Cardiac muscle cell (in vitro differentiated cells and primary cell): ENCODE results near the gene FNDC5. TPM values are rescaled to one million over a fixed set of nuclear protein-coding genes. Genes with fewer than 3 reads are reported as not detected.

Experiments used
- DNase-seq, 2 donors: peaks; one replicate each; pipeline versions ENCODE4 v3.0.0 to v3.0.0-alpha.2; 2010 to 2017; ENCODE audit warnings: low read depth in 1 of 2, low spot score in 1 of 2
- H3K27ac ChIP-seq: fragments of 200-600 bp; sonication (generic); 2 replicates; pipeline ENCODE4 v1.5.1; 2016
- H3K27me3 ChIP-seq: fragments of 200-600 bp; sonication (generic); 2 replicates; pipeline ENCODE4 v1.6.0; 2016; ENCODE audit warnings: control low read depth
- H3K36me3 ChIP-seq: fragments of 200-600 bp; sonication (generic); 2 replicates; pipeline ENCODE4 v1.5.1; 2016; ENCODE audit warnings: control low read depth
- H3K4me1 ChIP-seq: fragments of 200-600 bp; sonication (generic); 2 replicates; pipeline ENCODE4 v1.8.1; 2017; ENCODE audit warnings: low read depth, mild to moderate bottlenecking, mixed run types
- H3K4me3 ChIP-seq: fragments of 200-600 bp; sonication (generic); 2 replicates; pipeline ENCODE4 v1.5.1; 2016; ENCODE audit warnings: mild to moderate bottlenecking
- H3K9me3 ChIP-seq: fragments of 200-600 bp; sonication (generic); 2 replicates; pipeline ENCODE4 v1.5.1; 2017; ENCODE audit warnings: low read depth, mild to moderate bottlenecking, control low read depth
- CTCF ChIP-seq: IDR thresholded peaks from 2 replicates; pipeline ENCODE4 v1.5.1; 2012; ENCODE audit warnings: low read depth, mild to moderate bottlenecking, low read length
- polyA plus RNA-seq: library from polyadenylated mRNA; unstranded; fragments of >200 nt; fragmentation: Nextera tagmentation; extraction: Ambion mirVana; gene quantifications from 2 replicates; pipeline ENCODE4 v1.2.1, GENCODE V29; 2016
- total RNA-seq: library from RNA; depleted of rRNA; stranded (reverse); fragments of >200 nt; gene quantifications from 2 replicates; pipeline ENCODE4 v1.2.3, GENCODE V29; 2016

The FNDC5 gene
- total and polyA plus RNA-seq, 2 experiments from 2014 or later = 34.2 to 37.4 TPM

- no peak overlapping the region for H3K27ac ChIP-seq
- peak in 1 of 2 donors; percentile 47 for DNase-seq
- TF ChIP-seq CTCF = no peak
- no peaks in the 10 kb centered on the region for H3K9me3 ChIP-seq
- no peaks in the 10 kb centered on the region for H3K4me1 ChIP-seq
- no peaks in the 10 kb centered on the region for H3K36me3 ChIP-seq
- no peaks in the 10 kb centered on the region for H3K27me3 ChIP-seq
- no peak overlapping the region for H3K4me3 ChIP-seq
Measured at GRCh38 chr1:32878183-32878582, 7.5 kb upstream of the FNDC5 start.

- Histone ChIP-seq H3K27ac (no peak overlapping the region), H3K36me3 (no peaks in the 10 kb centered on the region), H3K9me3 (no peaks in the 10 kb centered on the region), H3K4me3 (no peak overlapping the region), H3K4me1 (no peaks in the 10 kb centered on the region), H3K27me3 (no peaks in the 10 kb centered on the region)
- DNase-seq = no peak
- TF ChIP-seq CTCF = no peak
Measured at GRCh38 chr1:32877211-32878110, 6.7 kb upstream of the FNDC5 start.

GRCh38 chr1:32876341-32877210 lies 5.9 kb upstream of the FNDC5 start:
- DNase-seq = peak; percentile 61 to 66
- H3K4me3 ChIP-seq = no peak overlapping the region
- peak; percentile 94 for TF ChIP-seq CTCF
- H3K27ac ChIP-seq = no peak overlapping the region
- H3K9me3 ChIP-seq = no peaks in the 10 kb centered on the region
- no peaks in the 10 kb centered on the region for H3K36me3 ChIP-seq
- peaks cover 4% of the 10 kb centered on the region for H3K27me3 ChIP-seq
- no peaks in the 10 kb centered on the region for H3K4me1 ChIP-seq

- Histone ChIP-seq H3K27me3 (peaks cover 8% of the 10 kb centered on the region), H3K9me3 (no peaks in the 10 kb centered on the region), H3K4me1 (peaks cover 2% of the 10 kb centered on the region), H3K4me3 (no peak overlapping the region), H3K36me3 (no peaks in the 10 kb centered on the region), H3K27ac (no peak overlapping the region)
- TF ChIP-seq CTCF = no peak
- no peak for DNase-seq
Measured at GRCh38 chr1:32874860-32875752, 4.4 kb upstream of the FNDC5 start.

- Histone ChIP-seq H3K4me1 (peaks cover 7% of the 10 kb centered on the region), H3K27ac (no peak overlapping the region), H3K9me3 (no peaks in the 10 kb centered on the region), H3K27me3 (peaks cover 11% of the 10 kb centered on the region), H3K4me3 (no peak overlapping the region), H3K36me3 (no peaks in the 10 kb centered on the region)
- DNase-seq = no peak
- no peak for TF ChIP-seq CTCF
Measured at GRCh38 chr1:32873484-32873883, 2.8 kb upstream of the FNDC5 start.
